Measurements from ENCODE around the gene LPIN1. TPM values are rescaled to one million over a fixed set of nuclear protein-coding genes. Genes with fewer than 3 reads are reported as not detected.

LPIN1 gene
- total and polyA plus RNA-seq, 2 of the 13 experiments (the other 11 are each of a cell fraction or from before 2014, with no cell fraction given) = 9.7 to 19.4 TPM

- TF ChIP-seq HOXA5 (CRISPR knock-in tag; IDR thresholded peaks at IDR 0.05) (0 out of 2 replicates have a peak, but pooled peaks have one; percentile 1), AGO1 (IDR thresholded peaks at IDR 0.05; ENCODE audit: low read depth, low read length, poor library complexity, severe bottlenecking) (no peak), ZFYVE20 (CRISPR knock-in tag; IDR thresholded peaks at IDR 0.05; ENCODE audit: borderline replicate concordance, low read depth) (no peak), SIN3B (IDR thresholded peaks at IDR 0.05; ENCODE audit: low read length) (no peak), BCL3 (CRISPR knock-in tag; IDR thresholded peaks at IDR 0.05) (0 out of 2 replicates have a peak, but pooled peaks have one; percentile 34), NFATC3 (CRISPR knock-in tag; IDR thresholded peaks at IDR 0.05) (0 out of 2 replicates have a peak, but pooled peaks have one; percentile 65), CBX1 (IDR thresholded peaks at IDR 0.05; ENCODE audit: low read depth) (no peak), ZFP90 (CRISPR knock-in tag; IDR thresholded peaks at IDR 0.05; ENCODE audit: borderline replicate concordance) (0 out of 2 replicates have a peak, but pooled peaks have one; percentile 11), TCF12 (IDR thresholded peaks at IDR 0.05) (no peak), TCF12 (CRISPR knock-in tag; IDR thresholded peaks at IDR 0.05) (no peak), ZNF563 (CRISPR knock-in tag; IDR thresholded peaks at IDR 0.05) (0 out of 2 replicates have a peak, but pooled peaks have one; percentile 2), ZNF143 (CRISPR knock-in tag; IDR thresholded peaks at IDR 0.05) (peak; percentile 2; the same call in 1 of the 2 replicates)
- TF ChIP-seq, protein P1, sequence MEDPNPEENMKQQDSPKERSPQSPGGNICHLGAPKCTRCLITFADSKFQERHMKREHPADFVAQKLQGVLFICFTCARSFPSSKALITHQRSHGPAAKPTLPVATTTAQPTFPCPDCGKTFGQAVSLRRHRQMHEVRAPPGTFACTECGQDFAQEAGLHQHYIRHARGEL (CRISPR knock-in tag; IDR thresholded peaks at IDR 0.05) = 0 out of 2 replicates have a peak, but pooled peaks have one; percentile 12
- TF ChIP-seq, protein P2, sequence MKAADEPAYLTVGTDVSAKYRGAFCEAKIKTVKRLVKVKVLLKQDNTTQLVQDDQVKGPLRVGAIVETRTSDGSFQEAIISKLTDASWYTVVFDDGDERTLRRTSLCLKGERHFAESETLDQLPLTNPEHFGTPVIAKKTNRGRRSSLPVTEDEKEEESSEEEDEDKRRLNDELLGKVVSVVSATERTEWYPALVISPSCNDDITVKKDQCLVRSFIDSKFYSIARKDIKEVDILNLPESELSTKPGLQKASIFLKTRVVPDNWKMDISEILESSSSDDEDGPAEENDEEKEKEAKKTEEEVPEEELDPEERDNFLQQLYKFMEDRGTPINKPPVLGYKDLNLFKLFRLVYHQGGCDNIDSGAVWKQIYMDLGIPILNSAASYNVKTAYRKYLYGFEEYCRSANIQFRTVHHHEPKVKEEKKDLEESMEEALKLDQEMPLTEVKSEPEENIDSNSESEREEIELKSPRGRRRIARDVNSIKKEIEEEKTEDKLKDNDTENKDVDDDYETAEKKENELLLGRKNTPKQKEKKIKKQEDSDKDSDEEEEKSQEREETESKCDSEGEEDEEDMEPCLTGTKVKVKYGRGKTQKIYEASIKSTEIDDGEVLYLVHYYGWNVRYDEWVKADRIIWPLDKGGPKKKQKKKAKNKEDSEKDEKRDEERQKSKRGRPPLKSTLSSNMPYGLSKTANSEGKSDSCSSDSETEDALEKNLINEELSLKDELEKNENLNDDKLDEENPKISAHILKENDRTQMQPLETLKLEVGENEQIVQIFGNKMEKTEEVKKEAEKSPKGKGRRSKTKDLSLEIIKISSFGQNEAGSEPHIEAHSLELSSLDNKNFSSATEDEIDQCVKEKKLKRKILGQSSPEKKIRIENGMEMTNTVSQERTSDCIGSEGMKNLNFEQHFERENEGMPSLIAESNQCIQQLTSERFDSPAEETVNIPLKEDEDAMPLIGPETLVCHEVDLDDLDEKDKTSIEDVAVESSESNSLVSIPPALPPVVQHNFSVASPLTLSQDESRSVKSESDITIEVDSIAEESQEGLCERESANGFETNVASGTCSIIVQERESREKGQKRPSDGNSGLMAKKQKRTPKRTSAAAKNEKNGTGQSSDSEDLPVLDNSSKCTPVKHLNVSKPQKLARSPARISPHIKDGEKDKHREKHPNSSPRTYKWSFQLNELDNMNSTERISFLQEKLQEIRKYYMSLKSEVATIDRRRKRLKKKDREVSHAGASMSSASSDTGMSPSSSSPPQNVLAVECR (CRISPR knock-in tag; IDR thresholded peaks at IDR 0.05; ENCODE audit: borderline replicate concordance) = peak; percentile 9; the same call in 1 of the 2 replicates
These were observed 82.5 kb downstream of the LPIN1 start (continued) for GRCh38 chr2:11828933-11829323.
